HepG2 (cell line): Measurements from ENCODE around the gene DROSHA. TPM values are rescaled to one million over a fixed set of nuclear protein-coding genes. Genes with fewer than 3 reads are reported as not detected.

ENCODE experiments used
- ATAC-seq: fragments of 200-7000 bp; cut with Tn5 transposase; 3 replicates; pipeline ENCODE4 v1.9.1; 2020; ENCODE audit warnings: mild to moderate bottlenecking, moderate library complexity
- BruUV-seq: library from RNA; stranded (reverse); fragments of 400-500 nt; replicated peaks from 2 replicates; lab custom pipeline; 2021; lab: Mats Ljungman, UMichigan
- CTCF ChIA-PET: fragments of 300-600 bp; formaldehyde crosslinking; extraction: SDS; loops from one replicate; lab custom pipeline; 2021; ENCODE audit warnings: low total read pairs, inconsistent platforms, low intra/inter-chr PET ratio; lab: Yijun Ruan, JAX
- POLR2A ChIA-PET: fragments of 350-600 bp; sonication (Branson Sonifier 250); formaldehyde crosslinking; loops from one replicate; lab custom pipeline; 2020; ENCODE audit warnings: antibody characterized with exemption, inconsistent platforms; lab: Yijun Ruan, JAX
- DNase-seq: peaks from one replicate; pipeline ENCODE4 v3.0.0-alpha.2; 2015; ENCODE audit warnings: low spot score
- FAIRE-seq: peaks from 3 replicates; lab custom pipeline; 2011; peaks lifted over from hg19 to GRCh38; lab: Jason Lieb, UNC
- H2AFZ ChIP-seq: one replicate; pipeline ENCODE4 v1.6.1; 2011; ENCODE audit warnings: low read length, inconsistent platforms
- H3K27ac ChIP-seq: fragments of 300-600 bp; 3 replicates; pipeline ENCODE4 v1.8.0; 2011; ENCODE audit warnings: mixed run types, mild to moderate bottlenecking, mixed read lengths, low read length, inconsistent platforms; ENCODE audit not compliant: insufficient read depth; ENCODE audit errors: extremely low read length
- H3K27me3 ChIP-seq, 2 experiments: fragments of 200-600 bp in 1 of 2; 2 replicates in 1 of 2; 3 replicates in 1 of 2; pipeline versions ENCODE4 v1.6.0 to v1.8.0; 2011; ENCODE audit warnings: low read length in 2 of 2, mild to moderate bottlenecking in 2 of 2, moderate library complexity in 2 of 2, inconsistent platforms in 1 of 2; ENCODE audit not compliant: insufficient read depth in 2 of 2, control insufficient read depth in 1 of 2
- H3K36me3 ChIP-seq, 2 experiments: fragments of 200-600 bp in 1 of 2; replicated peaks in 1 of 2; 2 replicates in 1 of 2; 3 replicates in 1 of 2; pipeline versions ENCODE4 v1.5.1 to v1.8.0; 2011; ENCODE audit warnings: low read length in 2 of 2, inconsistent platforms in 1 of 2; ENCODE audit not compliant: insufficient read depth in 2 of 2, control insufficient read depth in 1 of 2
- H3K4me1 ChIP-seq: 2 replicates; pipeline ENCODE4 v1.5.1; 2012; ENCODE audit warnings: low read length, inconsistent platforms; ENCODE audit not compliant: insufficient read depth
- H3K4me2 ChIP-seq: 2 replicates; pipeline ENCODE4 v1.6.0; 2011; ENCODE audit warnings: low read depth, low read length, inconsistent platforms
- H3K4me3 ChIP-seq, 3 experiments: fragments of 200-600 bp in 1 of 3; sonication (generic), shearing (Covaris generic) in 1 of 3; replicated peaks in 1 of 3; 2 replicates each; pipeline ENCODE4 v1.5.1; 2011 to 2016; ENCODE audit warnings: low read length in 3 of 3, inconsistent platforms in 2 of 3, low read depth in 2 of 3, mild to moderate bottlenecking in 2 of 3, control low read depth in 1 of 3, mixed read lengths in 1 of 3; ENCODE audit not compliant: insufficient read depth in 1 of 3
- H3K79me2 ChIP-seq: one replicate; pipeline ENCODE4 v1.6.1; 2011; ENCODE audit warnings: low read length, inconsistent platforms; ENCODE audit not compliant: insufficient read depth
- H3K9ac ChIP-seq: 2 replicates; pipeline ENCODE4 v1.6.0; 2011; ENCODE audit warnings: mild to moderate bottlenecking, low read depth, low read length, inconsistent platforms; ENCODE audit not compliant: insufficient read depth
- H3K9me3 ChIP-seq: 2 replicates; pipeline ENCODE4 v1.5.1; 2012; ENCODE audit warnings: mild to moderate bottlenecking, low read length
- H4K20me1 ChIP-seq: 2 replicates; pipeline ENCODE4 v1.6.0; 2011; ENCODE audit warnings: inconsistent platforms, mild to moderate bottlenecking, low read length, moderate library complexity; ENCODE audit not compliant: insufficient read depth
- BRCA1 ChIP-seq: sonication (generic); formaldehyde crosslinking; IDR thresholded peaks from 2 replicates; pipeline ENCODE4 v1.4.0; 2020; ENCODE audit warnings: missing genetic modification reagents
- CBX5 ChIP-seq: sonication (generic); formaldehyde crosslinking; IDR thresholded peaks from 2 replicates; pipeline ENCODE4 v1.4.0; 2020; ENCODE audit warnings: missing genetic modification reagents, borderline replicate concordance
- CEBPG ChIP-seq: IDR thresholded peaks from 2 replicates; pipeline ENCODE4 v1.6.1; 2016
- ELF4 ChIP-seq: sonication (generic); formaldehyde crosslinking; IDR thresholded peaks from 2 replicates; pipeline ENCODE4 v1.5.0; 2020; ENCODE audit warnings: missing genetic modification reagents, mild to moderate bottlenecking, moderate library complexity, borderline replicate concordance
- IRF2 ChIP-seq: IDR thresholded peaks from 2 replicates; pipeline ENCODE4 v1.6.1; 2018; ENCODE audit warnings: missing genetic modification reagents, missing compliant biosample characterization
- JUND ChIP-seq: sonication (generic); formaldehyde crosslinking; IDR thresholded peaks from 2 replicates; pipeline ENCODE4 v1.8.0; 2022; ENCODE audit warnings: mild to moderate bottlenecking, missing genetic modification reagents
- KDM5A ChIP-seq: fragments of 200-600 bp; sonication (generic); IDR thresholded peaks from 2 replicates; pipeline ENCODE4 v1.7.0; 2018; ENCODE audit warnings: antibody characterized with exemption, mild to moderate bottlenecking, low read length, borderline replicate concordance
- MAFG ChIP-seq: sonication (generic); formaldehyde crosslinking; IDR thresholded peaks from 2 replicates; pipeline ENCODE4 v1.5.1; 2020; ENCODE audit warnings: mild to moderate bottlenecking, missing genetic modification reagents
- MYC ChIP-seq: sonication (generic); formaldehyde crosslinking; IDR thresholded peaks from 2 replicates; pipeline ENCODE4 v1.9.0; 2021; ENCODE audit warnings: missing genetic modification reagents, borderline replicate concordance
- NR2F6 ChIP-seq, 2 experiments: IDR thresholded peaks; 2 replicates each; pipeline ENCODE4 v1.6.1; 2016; ENCODE audit warnings: antibody characterized with exemption in 1 of 2, mild to moderate bottlenecking in 1 of 2
- ZBTB10 ChIP-seq: sonication (generic); formaldehyde crosslinking; IDR thresholded peaks from 2 replicates; pipeline ENCODE4 v1.4.0; 2020; ENCODE audit warnings: missing genetic modification reagents, borderline replicate concordance
- ZBTB26 ChIP-seq: IDR thresholded peaks from 2 replicates; pipeline ENCODE4 v1.6.1; 2016; ENCODE audit warnings: missing compliant biosample characterization, missing genetic modification reagents, borderline replicate concordance
- ZBTB42 ChIP-seq: sonication (generic); formaldehyde crosslinking; IDR thresholded peaks from 2 replicates; pipeline ENCODE4 v1.5.0; 2020; ENCODE audit warnings: mild to moderate bottlenecking, missing genetic modification reagents
- ZNF264 ChIP-seq: sonication (generic); formaldehyde crosslinking; IDR thresholded peaks from 2 replicates; pipeline ENCODE4 v1.4.0; 2020; ENCODE audit warnings: missing genetic modification reagents
- ZNF329 ChIP-seq: sonication (generic); formaldehyde crosslinking; IDR thresholded peaks from 2 replicates; pipeline ENCODE4 v1.9.0; 2021; ENCODE audit warnings: low read depth, mild to moderate bottlenecking, missing genetic modification reagents
- ZNF414 ChIP-seq: sonication (generic); formaldehyde crosslinking; IDR thresholded peaks from 2 replicates; pipeline ENCODE4 v1.5.0; 2020; ENCODE audit warnings: missing genetic modification reagents
- WGBS: methylation state at CpG from one replicate; pipeline ENCODE4 v1.1.6; 2017; ENCODE audit warnings: low lambda C conversion rate; 5-methylcytosine and 5-hydroxymethylcytosine counted together
- in situ Hi-C: cut with HindIII; loops from 2 replicates; pipeline ENCODE4 v1.10.0; 2017; ENCODE audit warnings: low pct_unique_long_range_greater_than_20kb; ENCODE audit not compliant: extremely low pct_ligation_motif_present
- intact Hi-C: fragments of 100-400 bp; cut with micrococcal nuclease; formaldehyde crosslinking; loops from one replicate; pipeline ENCODE4 v1.10.0; 2022; ENCODE audit not compliant: unreplicated experiment
- polyA plus RNA-seq, 8 experiments: library from polyadenylated mRNA; depleted of rRNA in 3 of 8; stranded (reverse) in 7 of 8; unstranded in 1 of 8; fragments of >200 nt; fragmentation: Illumina TruSeq in 4 of 8; extraction: Trizol in 4 of 8; gene quantifications; 2 replicates each; pipeline versions ENCODE4 v1.2.1 to v1.2.3, GENCODE V29; 2011 to 2016; ENCODE audit warnings: low read depth in 4 of 8, missing spikeins in 1 of 8, mixed read lengths in 1 of 8; ENCODE audit not compliant: insufficient read depth in 1 of 8
- total RNA-seq, 5 experiments: library from RNA; depleted of rRNA; stranded (reverse); fragments of >200 nt; fragmentation: Illumina TruSeq; extraction: Trizol; gene quantifications; 2 replicates each; pipeline ENCODE4 v1.2.3, GENCODE V29; 2016; ENCODE audit warnings: low read depth in 1 of 5

DROSHA gene
- total and polyA plus RNA-seq, 2 of the 13 experiments (the other 11 are each of a cell fraction or from before 2014, with no cell fraction given) = 22.3 to 29.4 TPM

- Histone ChIP-seq H3K9me3 (no peaks in the 10 kb centered on the region), H3K4me2 (no peak overlapping the region), H3K9ac (no peak overlapping the region), H3K79me2 (no peaks in the 10 kb centered on the region), H3K4me1 (no peaks in the 10 kb centered on the region), H4K20me1 (no peaks in the 10 kb centered on the region), H3K27me3 (no peaks in the 10 kb centered on the region), H3K27ac (no peak overlapping the region), H3K4me3 (no peak overlapping the region), H2AFZ (no peak overlapping the region), H3K36me3 (peaks cover 26 to 94% of the 10 kb centered on the region in 2 experiments)
- no peak for DNase-seq
- in situ Hi-C loops = no loop called here
- ATAC-seq = no peak
- no peak for TF ChIP-seq CBX5
- no peak for TF ChIP-seq ELF4 (CRISPR knock-in tag)
- FAIRE-seq = no peak
- ChIA-PET CTCF (no interaction called here), POLR2A (no interaction called here)
- WGBS = 94% methylated on average over 4 of the region's 4 CpGs
- intact Hi-C loops = no loop called here
- BruUV-seq = no TSS peak
Observed at GRCh38 chr5:31500256-31500655, 31.6 kb downstream of the DROSHA start.

- in situ Hi-C loops = no loop called here
- BruUV-seq = no TSS peak
- no peaks in the 10 kb centered on the region for H3K9me3 ChIP-seq
- no peak overlapping the region for H3K27ac ChIP-seq
- no peak overlapping the region for H3K4me2 ChIP-seq
- no peaks in the 10 kb centered on the region for H4K20me1 ChIP-seq
- intact Hi-C loops = no loop called here
- FAIRE-seq (no peak), DNase-seq (no peak), ATAC-seq (no peak; the same call in 2 of the 3 replicates)
- ChIA-PET CTCF (no interaction called here), POLR2A (no interaction called here)
- no peak overlapping the region for H2AFZ ChIP-seq
- H3K9ac ChIP-seq = no peak overlapping the region
- no CpG with 5 or more reads among the region's 6 CpGs for WGBS
- no peak overlapping the region for H3K4me3 ChIP-seq
- no peaks in the 10 kb centered on the region for H3K79me2 ChIP-seq
- peaks cover 16 to 88% of the 10 kb centered on the region in 2 experiments for H3K36me3 ChIP-seq
- H3K4me1 ChIP-seq = no peaks in the 10 kb centered on the region
- no peaks in the 10 kb centered on the region for H3K27me3 ChIP-seq
- TF ChIP-seq ZNF414 (CRISPR knock-in tag) = no peak
- TF ChIP-seq NR2F6 (IDR thresholded peaks at IDR 0.05) = no peak
- TF ChIP-seq NR2F6 (CRISPR knock-in tag; IDR thresholded peaks at IDR 0.05) = no peak
- TF ChIP-seq BRCA1 (CRISPR knock-in tag) = no peak
- TF ChIP-seq ZBTB26 = no peak
- TF ChIP-seq CEBPG = no peak
- TF ChIP-seq KDM5A = no peak
- no peak for TF ChIP-seq ZBTB10 (CRISPR knock-in tag)
- no peak for TF ChIP-seq MAFG (CRISPR knock-in tag)
- no peak for TF ChIP-seq ZNF264
- TF ChIP-seq IRF2 (CRISPR knock-in tag) = no peak
- TF ChIP-seq JUND (CRISPR knock-in tag) = no peak
- TF ChIP-seq ZNF329 (CRISPR knock-in tag) = no peak
- TF ChIP-seq MYC (CRISPR knock-in tag) = no peak
- TF ChIP-seq ZBTB42 (CRISPR knock-in tag) = no peak
Observed at GRCh38 chr5:31496891-31497290, 35.0 kb downstream of the DROSHA start.
